Ovary (tissue), 3 donors: ENCODE measurements around the gene VSTM2B.

Source experiments
- CTCF ChIP-seq, 3 donors: fragments of 450-650 bp in 2 of 3; fragments of 200-600 bp in 1 of 3; IDR thresholded peaks; one replicate each; pipeline versions ENCODE4 v1.5.1 to v1.8.0; 2016 to 2022; ENCODE audit warnings: antibody characterized with exemption in 3 of 3, mild to moderate bottlenecking in 1 of 3
- POLR2A ChIP-seq: fragments of 450-650 bp; IDR thresholded peaks from one replicate; pipeline ENCODE4 v1.6.1; 2017; ENCODE audit warnings: antibody characterized with exemption, mild to moderate bottlenecking, moderate library complexity
- donor health status: DM: no; HTN: no; CAD: no.

GRCh38 chr19:29495091-29495490, 30.7 kb upstream of the VSTM2B start:
- TF ChIP-seq POLR2A, result no peak
- no peak for TF ChIP-seq CTCF (IDR thresholded peaks at IDR 0.05)
